K562 (cell line): ENCODE data around the gene ZNF646. TPM values are rescaled to one million over a fixed set of nuclear protein-coding genes. Genes with fewer than 3 reads are reported as not detected.

Experiments used
- ADNP ChIP-seq: fragments of 200-800 bp; sonication (Bioruptor generic); IDR thresholded peaks from 2 replicates; pipeline ENCODE4 v1.6.1; 2016; ENCODE audit warnings: missing genetic modification characterization, missing compliant biosample characterization
- E2F5 ChIP-seq: sonication (generic); formaldehyde crosslinking; IDR thresholded peaks from 2 replicates; pipeline ENCODE4 v1.8.0; 2022; ENCODE audit warnings: mild to moderate bottlenecking, missing genetic modification reagents
- GATA2 ChIP-seq: sonication (generic); formaldehyde crosslinking; IDR thresholded peaks from 2 replicates; pipeline ENCODE4 v1.4.0; 2020; ENCODE audit warnings: mild to moderate bottlenecking, missing genetic modification reagents
- GTF2A2 ChIP-seq: IDR thresholded peaks from 2 replicates; pipeline ENCODE4 v1.6.1; 2016; ENCODE audit warnings: mild to moderate bottlenecking, missing genetic modification characterization, missing compliant biosample characterization
- IFI16 ChIP-seq: fragments of 250-450 bp; sonication (Bioruptor Pico); IDR thresholded peaks from 2 replicates; pipeline ENCODE4 v2.1.2; 2022; ENCODE audit warnings: mild to moderate bottlenecking, inconsistent platforms
- ILF3 ChIP-seq: fragments of 450-650 bp; IDR thresholded peaks from 2 replicates; pipeline ENCODE4 v1.6.1; 2018; ENCODE audit warnings: antibody characterized with exemption, mild to moderate bottlenecking, moderate library complexity, borderline replicate concordance
- MCM5 ChIP-seq: fragments of 450-650 bp; IDR thresholded peaks from 2 replicates; pipeline ENCODE4 v1.6.1; 2016; ENCODE audit warnings: low read depth
- MTA1 ChIP-seq: fragments of 450-650 bp; IDR thresholded peaks from 2 replicates; pipeline ENCODE4 v1.6.1; 2017; ENCODE audit warnings: borderline replicate concordance
- NBN ChIP-seq: fragments of 450-650 bp; IDR thresholded peaks from 2 replicates; pipeline ENCODE4 v1.6.1; 2016; ENCODE audit warnings: low read depth, mild to moderate bottlenecking
- NFATC3 ChIP-seq: fragments of 450-650 bp; IDR thresholded peaks from 2 replicates; pipeline ENCODE4 v1.6.1; 2017; ENCODE audit warnings: mild to moderate bottlenecking
- NR1H2 ChIP-seq: sonication (generic); formaldehyde crosslinking; IDR thresholded peaks from 2 replicates; pipeline ENCODE4 v1.4.0; 2020; ENCODE audit warnings: mild to moderate bottlenecking, missing genetic modification reagents
- PHF20 ChIP-seq: fragments of 450-650 bp; IDR thresholded peaks from 2 replicates; pipeline ENCODE4 v1.6.1; 2018; ENCODE audit not compliant: partially characterized antibody
- PRDM10 ChIP-seq: fragments of 450-650 bp; IDR thresholded peaks from 2 replicates; pipeline ENCODE4 v1.6.1; 2018; ENCODE audit not compliant: partially characterized antibody
- TBL1XR1 ChIP-seq, 2 experiments: IDR thresholded peaks; 2 replicates each; pipeline ENCODE4 v1.6.1; 2012; ENCODE audit warnings: improper control_type of control experiment in 2 of 2, low read length in 2 of 2, mild to moderate bottlenecking in 1 of 2
- ZNF124 ChIP-seq: sonication (generic); formaldehyde crosslinking; IDR thresholded peaks from 2 replicates; pipeline ENCODE4 v1.8.1; 2022; ENCODE audit warnings: missing genetic modification reagents
- ZNF316 ChIP-seq: fragments of 450-650 bp; IDR thresholded peaks from 2 replicates; pipeline ENCODE4 v1.6.1; 2016
- ZNF324 ChIP-seq: fragments of 250-450 bp; sonication (Bioruptor Pico); IDR thresholded peaks from 2 replicates; pipeline ENCODE4 v1.4.0; 2020; ENCODE audit warnings: mild to moderate bottlenecking
- ZNF445 ChIP-seq: fragments of 250-450 bp; sonication (Bioruptor Pico); IDR thresholded peaks from 2 replicates; pipeline ENCODE4 v1.4.0; 2020; ENCODE audit warnings: low read depth, mild to moderate bottlenecking, moderate library complexity
- ZNF583 ChIP-seq: fragments of 250-450 bp; sonication (Bioruptor Pico); IDR thresholded peaks from 2 replicates; pipeline ENCODE4 v1.4.0; 2020
- ZNF584 ChIP-seq: fragments of 200-800 bp; sonication (Bioruptor generic); IDR thresholded peaks from 2 replicates; pipeline ENCODE4 v1.6.1; 2016; ENCODE audit warnings: low read depth, mild to moderate bottlenecking, missing genetic modification characterization, missing compliant biosample characterization
- ZNF644 ChIP-seq: fragments of 200-800 bp; sonication (Bioruptor generic); IDR thresholded peaks from 2 replicates; pipeline ENCODE4 v1.6.1; 2016; ENCODE audit warnings: low read depth, missing genetic modification characterization, missing compliant biosample characterization
- ZNF764 ChIP-seq: fragments of 250-450 bp; sonication (Bioruptor Pico); IDR thresholded peaks from 2 replicates; pipeline ENCODE4 v1.4.0; 2020; ENCODE audit warnings: low read depth, mild to moderate bottlenecking, moderate library complexity
- polyA plus RNA-seq, 8 experiments: library from polyadenylated mRNA; depleted of rRNA in 4 of 8; stranded (reverse) in 5 of 8; unstranded in 3 of 8; fragments of >200 nt; fragmentation: Nextera tagmentation in 2 of 8; fragmentation: Illumina TruSeq in 1 of 8; extraction: Ambion mirVana in 2 of 8; extraction: Trizol in 1 of 8; gene quantifications; 2 replicates each; pipeline versions ENCODE4 v1.2.1 to v1.2.3, GENCODE V29; 2011 to 2014; ENCODE audit warnings: inconsistent platforms in 1 of 8, missing spikeins in 1 of 8
- total RNA-seq, 7 experiments: library from RNA; depleted of rRNA in 6 of 7; stranded (reverse); fragments of >200 nt in 6 of 7; fragmentation: Illumina TruSeq in 2 of 7; extraction: Trizol in 2 of 7; gene quantifications; 2 replicates each; pipeline versions ENCODE4 v1.2.1 to v1.2.3, GENCODE V29; 2011 to 2021; ENCODE audit warnings: low replicate concordance in 1 of 7
- TF ChIP-seq, protein P1 (sequence below): fragments of 250-450 bp; sonication (Bioruptor Pico); IDR thresholded peaks from 2 replicates; pipeline ENCODE4 v1.5.0; 2020; ENCODE audit warnings: mild to moderate bottlenecking, borderline replicate concordance

The ZNF646 gene
- total and polyA plus RNA-seq, 9 of the 15 experiments (the other 6 are each of a cell fraction or from before 2014, with no cell fraction given) = 0.08 to 20.6 (median 8.0) TPM

GRCh38 chr16:31032736-31033708 lies 41.2 kb upstream of the ZNF646 start, which contains the start of gene STX4 (continued):
- TF ChIP-seq, protein P1, sequence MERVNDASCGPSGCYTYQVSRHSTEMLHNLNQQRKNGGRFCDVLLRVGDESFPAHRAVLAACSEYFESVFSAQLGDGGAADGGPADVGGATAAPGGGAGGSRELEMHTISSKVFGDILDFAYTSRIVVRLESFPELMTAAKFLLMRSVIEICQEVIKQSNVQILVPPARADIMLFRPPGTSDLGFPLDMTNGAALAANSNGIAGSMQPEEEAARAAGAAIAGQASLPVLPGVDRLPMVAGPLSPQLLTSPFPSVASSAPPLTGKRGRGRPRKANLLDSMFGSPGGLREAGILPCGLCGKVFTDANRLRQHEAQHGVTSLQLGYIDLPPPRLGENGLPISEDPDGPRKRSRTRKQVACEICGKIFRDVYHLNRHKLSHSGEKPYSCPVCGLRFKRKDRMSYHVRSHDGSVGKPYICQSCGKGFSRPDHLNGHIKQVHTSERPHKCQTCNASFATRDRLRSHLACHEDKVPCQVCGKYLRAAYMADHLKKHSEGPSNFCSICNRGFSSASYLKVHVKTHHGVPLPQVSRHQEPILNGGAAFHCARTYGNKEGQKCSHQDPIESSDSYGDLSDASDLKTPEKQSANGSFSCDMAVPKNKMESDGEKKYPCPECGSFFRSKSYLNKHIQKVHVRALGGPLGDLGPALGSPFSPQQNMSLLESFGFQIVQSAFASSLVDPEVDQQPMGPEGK (CRISPR knock-in tag) = 0 out of 2 replicates have a peak, but pooled peaks have one; percentile 60
- TF ChIP-seq NBN (peak; percentile 86), ZNF445 (CRISPR knock-in tag) (no peak), ZNF583 (CRISPR knock-in tag) (no peak; the same call in 1 of the 2 replicates), ILF3 (no peak), IFI16 (CRISPR knock-in tag) (no peak), ZNF764 (CRISPR knock-in tag) (no peak), GTF2A2 (tag) (no peak), ADNP (no peak), E2F5 (CRISPR knock-in tag) (0 out of 2 replicates have a peak, but pooled peaks have one; percentile 73), ZNF124 (CRISPR knock-in tag) (no peak), MTA1 (no peak), ZNF584 (no peak), ZNF644 (tag) (0 out of 2 replicates have a peak, but pooled peaks have one; percentile 48), ZNF316 (peak; percentile 30), MCM5 (no peak), PRDM10 (peak; percentile 38), NR1H2 (CRISPR knock-in tag) (no peak), TBL1XR1 (IDR thresholded peaks at IDR 0.05; ENCODE audit: low read length in 2 of 2) (peak in 1 of 2 experiments; percentile 47; a peak in 1 of 4 replicates), PHF20 (peak; percentile 40), GATA2 (CRISPR knock-in tag) (no peak), ZNF324 (CRISPR knock-in tag) (0 out of 2 replicates have a peak, but pooled peaks have one; percentile 18), NFATC3 (no peak)
